ENCODE data around the gene KLK1. TPM values are rescaled to one million over a fixed set of nuclear protein-coding genes. Genes with fewer than 3 reads are reported as not detected.

Gene KLK1
- total and polyA plus RNA-seq, 10 of the 15 experiments (the other 5 are each of a cell fraction or from before 2014, with no cell fraction given): 3.4 to 27.5 (median 20.2) TPM

- Histone ChIP-seq H3K27ac (ENCODE audit: control insufficient read depth, insufficient read depth) (no peak overlapping the region), H3K9me3 (replicated peaks; ENCODE audit: control insufficient read depth, insufficient read depth, low read length) (no peaks in the 10 kb centered on the region; the same call in 2 of the 3 replicates), H3K9ac (ENCODE audit: control insufficient read depth, insufficient read depth, low read length) (no peak overlapping the region), H3K79me2 (ENCODE audit: control insufficient read depth, insufficient read depth, low read length) (no peaks in the 10 kb centered on the region), H3K4me3 (no peak overlapping the region), H3K4me1 (ENCODE audit: control insufficient read depth, insufficient read depth, low read length) (peaks cover 5% of the 10 kb centered on the region; the same call in 1 of the 2 replicates), H3K36me3 (ENCODE audit: control insufficient read depth in 2 of 2, insufficient read depth in 2 of 2, low read length in 1 of 2) (no peaks in the 10 kb centered on the region), H2AFZ (ENCODE audit: control insufficient read depth, low read depth, low read length) (peak overlapping the region; percentile 24; the same call in 1 of the 2 replicates), H4K20me1 (ENCODE audit: control insufficient read depth, insufficient read depth) (no peaks in the 10 kb centered on the region), H3K27me3 (replicated peaks in 1 of 2; ENCODE audit: control insufficient read depth in 2 of 2, insufficient read depth in 2 of 2, low read length in 1 of 2) (no peaks in the 10 kb centered on the region), H3K4me2 (ENCODE audit: control insufficient read depth, insufficient read depth) (no peak overlapping the region)
- TF ChIP-seq IRF5 (IDR thresholded peaks at IDR 0.05; ENCODE audit: borderline replicate concordance) (no peak), SRF (IDR thresholded peaks at IDR 0.05; ENCODE audit: low read depth in 2 of 2, low read length in 2 of 2) (no peak), RUNX3 (IDR thresholded peaks at IDR 0.05; ENCODE audit: low read length) (peak; percentile 22; the same call in 1 of the 2 replicates), CREB1 (IDR thresholded peaks at IDR 0.05; ENCODE audit: low read depth) (peak; percentile 59), ATF7 (IDR thresholded peaks at IDR 0.05; ENCODE audit: low read depth) (peak; percentile 58; the same call in 1 of the 2 replicates), CREM (IDR thresholded peaks at IDR 0.05; ENCODE audit: low read depth) (peak; percentile 31; the same call in 1 of the 2 replicates), RAD21 (IDR thresholded peaks at IDR 0.05; ENCODE audit: insufficient read depth, low read depth, low read length) (peak; percentile 60), IKZF1 (conservative IDR thresholded peaks at IDR 0.05) (peak; percentile 22; the same call in 1 of the 2 replicates), SMC3 (IDR thresholded peaks at IDR 0.05; ENCODE audit: borderline replicate concordance, low read length) (peak; percentile 46; the same call in 1 of the 2 replicates), RELA (IDR thresholded peaks at IDR 0.05; ENCODE audit: borderline replicate concordance, partially characterized antibody) (no peak), MTA2 (IDR thresholded peaks at IDR 0.05; ENCODE audit: low read depth) (0 out of 2 replicates have a peak, but pooled peaks have one; percentile 20)
- TF ChIP-seq, protein P1, sequence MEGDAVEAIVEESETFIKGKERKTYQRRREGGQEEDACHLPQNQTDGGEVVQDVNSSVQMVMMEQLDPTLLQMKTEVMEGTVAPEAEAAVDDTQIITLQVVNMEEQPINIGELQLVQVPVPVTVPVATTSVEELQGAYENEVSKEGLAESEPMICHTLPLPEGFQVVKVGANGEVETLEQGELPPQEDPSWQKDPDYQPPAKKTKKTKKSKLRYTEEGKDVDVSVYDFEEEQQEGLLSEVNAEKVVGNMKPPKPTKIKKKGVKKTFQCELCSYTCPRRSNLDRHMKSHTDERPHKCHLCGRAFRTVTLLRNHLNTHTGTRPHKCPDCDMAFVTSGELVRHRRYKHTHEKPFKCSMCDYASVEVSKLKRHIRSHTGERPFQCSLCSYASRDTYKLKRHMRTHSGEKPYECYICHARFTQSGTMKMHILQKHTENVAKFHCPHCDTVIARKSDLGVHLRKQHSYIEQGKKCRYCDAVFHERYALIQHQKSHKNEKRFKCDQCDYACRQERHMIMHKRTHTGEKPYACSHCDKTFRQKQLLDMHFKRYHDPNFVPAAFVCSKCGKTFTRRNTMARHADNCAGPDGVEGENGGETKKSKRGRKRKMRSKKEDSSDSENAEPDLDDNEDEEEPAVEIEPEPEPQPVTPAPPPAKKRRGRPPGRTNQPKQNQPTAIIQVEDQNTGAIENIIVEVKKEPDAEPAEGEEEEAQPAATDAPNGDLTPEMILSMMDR (IDR thresholded peaks at IDR 0.05 in 2 of 3, conservative IDR thresholded peaks at IDR 0.05 in 1 of 3; ENCODE audit: control insufficient read depth in 2 of 3, extremely low read depth in 1 of 3, insufficient read depth in 1 of 3, low read depth in 3 of 3, low read length in 3 of 3): peak; percentile 37 to 59 (median 56)
- no peak for FAIRE-seq
- 10% methylated on average over 6 of the region's 6 CpGs for WGBS (ENCODE audit: insufficient coverage, insufficient replicate concordance, low lambda C conversion rate, missing lambda C conversion rate)
- ChIA-PET POLR2A (interaction anchor here (0.7 kb wide), 2 partner anchors 54 to 269 kb away, joined by 4 to 7 read pairs; no protein-coding TSS in a partner anchor), RAD21 (ENCODE audit: unreplicated experiment) (interaction anchor here (1.9 to 4.6 kb wide), 2 partner anchors 18 to 83 kb away, joined by 7 to 41 read pairs; no protein-coding TSS in a partner anchor), SMC1A (ENCODE audit: uncharacterized antibody, unreplicated experiment) (interaction anchor here (0.9 to 4.6 kb wide), 4 partner anchors 18 to 83 kb away, joined by 3 to 37 read pairs (median 4); no protein-coding TSS in a partner anchor), CTCF (interaction anchor here (0.9 to 3.6 kb wide), 4 partner anchors 36 to 92 kb away, joined by 3 to 40 read pairs (median 4); no protein-coding TSS in a partner anchor)
- in situ Hi-C loops (cut with MboI): no loop called here
- intact Hi-C loops (cut with micrococcal nuclease; ENCODE audit: unreplicated experiment): loop anchor here (1.0 to 5.0 kb wide), 2 partner anchors 59 to 84 kb away; no protein-coding TSS in a partner anchor
- ATAC-seq: peak; percentile 64
- peak; percentile 25 for DNase-seq (ENCODE audit: low read depth, low spot score)
- no TSS peak for BruUV-seq (replicated peaks)
Observed at GRCh38 chr19:50838239-50838638, 14.7 kb upstream of the KLK1 start.
